HS-27A (cell line): ENCODE measurements around the gene IL11.

Experiments
- DNase-seq: peaks from one replicate; pipeline ENCODE4 v3.0.0-alpha.2; 2012; ENCODE audit warnings: low read depth, missing footprints

IL11 gene

DNA sequence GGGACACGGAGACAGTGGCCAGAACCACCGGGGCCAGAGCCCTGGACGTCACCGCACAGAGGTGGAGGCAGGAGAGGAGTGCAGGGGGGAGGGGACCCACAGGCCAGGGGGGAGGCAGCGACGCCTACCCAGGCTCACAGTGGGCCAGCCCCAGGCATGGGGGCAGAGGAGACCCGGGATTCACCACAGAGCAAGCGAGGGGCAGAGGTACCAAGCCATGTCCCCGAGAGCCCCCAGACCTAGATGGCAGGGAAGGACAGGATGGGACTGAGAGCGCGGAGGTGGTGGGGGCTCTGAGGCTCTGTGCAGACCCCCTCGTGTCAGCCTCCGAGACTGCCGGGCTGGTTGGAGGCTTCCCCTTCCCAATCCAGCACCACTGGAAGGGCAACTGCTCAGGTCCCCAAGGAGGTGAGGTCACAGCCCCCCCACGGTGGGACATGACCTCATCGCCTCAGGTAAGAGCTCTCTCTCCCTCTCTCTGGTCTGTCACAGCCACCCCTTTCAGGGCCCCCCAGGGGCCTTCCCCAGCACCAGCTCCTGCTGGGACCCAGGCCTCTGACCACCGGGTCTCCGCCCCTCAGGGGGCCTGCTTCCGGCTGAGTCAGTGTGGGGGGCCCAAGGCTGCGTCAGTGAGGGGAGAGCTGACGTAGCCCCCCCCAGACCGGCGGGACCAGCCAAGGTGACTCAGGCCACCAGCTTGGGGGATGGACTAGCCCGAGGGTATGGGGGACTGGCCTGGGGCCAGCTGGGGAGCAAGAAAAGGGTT lies 2.2 kb upstream of the IL11 start:
- no peak for DNase-seq

DNA sequence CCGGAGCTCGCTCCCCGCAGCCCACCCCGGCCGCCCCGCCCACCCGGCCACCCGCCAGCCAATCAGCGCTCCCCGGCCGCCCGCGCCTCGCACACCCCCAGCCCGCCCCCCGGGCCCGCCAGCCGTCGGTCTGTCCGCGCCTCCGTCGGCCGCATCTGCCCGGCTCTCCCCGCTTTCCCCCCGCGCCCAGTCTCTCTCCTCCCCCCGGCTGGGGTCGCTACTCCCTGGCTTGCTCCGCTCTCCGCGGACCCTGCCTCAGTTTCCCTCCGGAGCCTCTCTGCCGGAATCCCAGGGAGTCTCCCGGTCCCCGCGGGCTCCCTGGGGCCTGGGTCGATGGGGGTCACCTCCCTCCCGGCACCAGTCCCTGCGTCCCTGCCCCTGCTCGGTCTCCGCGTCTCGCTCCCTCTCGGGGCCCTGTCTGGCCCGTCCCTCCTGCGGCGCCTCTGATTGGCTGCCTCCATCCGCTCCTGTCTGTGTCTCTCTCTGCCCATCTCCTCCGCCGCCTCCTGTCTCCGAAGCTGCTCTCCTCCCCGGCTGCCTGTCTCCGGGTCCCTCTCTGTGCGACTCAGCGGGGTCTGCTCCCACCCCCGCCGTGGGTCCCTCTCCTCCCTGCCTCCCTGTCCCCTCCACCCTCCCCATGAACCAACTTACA lies 484 bp downstream of the IL11 start:
- DNase-seq, result no peak

- DNase-seq, result no peak
Observed at GRCh38 chr19:55368701-55369563, 1.3 kb downstream of the IL11 start.

DNA sequence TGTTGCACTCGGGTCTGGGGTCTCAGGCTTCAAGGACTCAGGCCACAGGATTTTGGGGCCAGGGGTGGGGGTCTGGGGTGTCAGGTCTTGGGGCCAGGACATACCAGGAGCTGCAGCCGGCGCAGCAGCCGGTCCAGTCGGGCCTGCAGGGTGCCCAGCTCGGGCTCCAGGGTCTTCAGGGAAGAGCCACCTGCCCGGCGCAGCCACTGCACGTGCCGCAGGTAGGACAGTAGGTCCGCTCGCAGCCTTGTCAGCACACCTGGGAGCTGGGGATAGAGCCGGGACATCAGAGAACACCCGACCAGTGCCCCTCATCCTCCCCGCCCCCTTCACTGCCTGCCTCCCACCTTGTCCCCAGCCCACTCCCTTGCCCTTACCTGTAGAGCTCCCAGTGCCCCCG lies 2.2 kb downstream of the IL11 start:
- DNase-seq, result no peak

DNA sequence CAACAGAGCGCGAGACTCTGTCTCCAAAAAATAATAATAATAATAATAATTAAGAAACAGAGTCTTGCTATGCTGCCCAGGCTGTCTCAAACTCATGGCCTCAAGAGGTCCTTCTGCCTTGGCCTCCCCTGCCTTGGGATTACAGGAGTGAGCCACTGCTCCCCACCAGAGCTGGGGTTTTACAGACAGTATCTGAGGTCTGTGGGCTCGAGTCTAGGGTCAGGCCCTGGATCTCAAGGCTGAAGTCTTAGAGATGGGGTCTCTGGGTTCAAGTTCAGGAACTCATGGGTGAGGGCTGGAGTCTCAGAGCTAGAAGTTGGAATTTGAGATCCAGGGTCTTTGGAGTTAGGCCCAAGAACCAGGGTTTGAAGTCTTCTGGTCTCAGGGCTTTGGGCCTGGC lies 3.5 kb downstream of the IL11 start:
- DNase-seq, result no peak

- DNase-seq, result no peak
Observed at GRCh38 chr19:55365964-55366363, 4.3 kb downstream of the IL11 start.

GRCh38 chr19:55365245-55365644 lies 5.0 kb downstream of the IL11 start:
- no peak for DNase-seq

DNA sequence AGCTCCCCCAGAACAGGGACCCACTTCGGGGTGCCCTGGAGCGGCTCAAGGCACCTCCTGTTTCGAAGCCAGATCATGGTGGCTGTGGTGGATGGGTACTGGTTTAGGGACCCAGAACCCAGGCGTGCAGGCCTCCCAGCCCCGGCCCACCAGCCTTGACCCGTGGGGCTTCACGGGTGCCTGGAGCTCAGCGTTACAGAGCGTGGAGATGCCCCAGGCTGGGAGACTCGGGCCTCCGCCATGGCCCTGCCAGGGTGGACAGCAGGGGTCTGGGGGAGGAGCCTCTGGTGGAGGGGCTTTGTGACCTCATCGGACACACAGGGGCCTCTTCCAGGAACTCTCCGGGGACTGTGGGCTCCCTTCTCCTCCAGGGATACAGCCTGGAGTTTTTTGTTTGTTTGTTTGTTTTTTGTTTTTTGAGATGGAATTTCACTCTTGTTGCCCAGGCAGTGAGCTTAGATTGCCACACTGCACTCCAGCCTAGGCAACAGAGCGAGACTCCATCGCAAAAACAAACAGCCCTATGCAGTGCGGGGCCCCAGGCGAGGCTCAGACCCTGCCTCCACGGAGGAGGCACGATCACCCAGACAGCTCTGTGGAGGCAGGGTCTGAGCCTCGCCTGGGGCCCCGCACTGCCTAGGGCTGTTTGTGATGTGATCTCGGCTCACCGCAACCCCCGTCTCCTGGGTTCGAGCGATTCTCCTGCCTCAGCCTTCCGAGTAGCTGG lies 7.1 kb downstream of the IL11 start, which contains the start of gene GARIN5B:
Gene GARIN5B, minus strand, starts transcription at position 271 of the 727 bp plus-strand sequence. Its CDS starts 194 bp downstream, at position 77.
- no peak for DNase-seq

- DNase-seq, result no peak
Observed at GRCh38 chr19:55362174-55362989, 7.9 kb downstream of the IL11 start.

GRCh38 chr19:55360902-55361301 lies 9.4 kb downstream of the IL11 start:
- no peak for DNase-seq

DNA sequence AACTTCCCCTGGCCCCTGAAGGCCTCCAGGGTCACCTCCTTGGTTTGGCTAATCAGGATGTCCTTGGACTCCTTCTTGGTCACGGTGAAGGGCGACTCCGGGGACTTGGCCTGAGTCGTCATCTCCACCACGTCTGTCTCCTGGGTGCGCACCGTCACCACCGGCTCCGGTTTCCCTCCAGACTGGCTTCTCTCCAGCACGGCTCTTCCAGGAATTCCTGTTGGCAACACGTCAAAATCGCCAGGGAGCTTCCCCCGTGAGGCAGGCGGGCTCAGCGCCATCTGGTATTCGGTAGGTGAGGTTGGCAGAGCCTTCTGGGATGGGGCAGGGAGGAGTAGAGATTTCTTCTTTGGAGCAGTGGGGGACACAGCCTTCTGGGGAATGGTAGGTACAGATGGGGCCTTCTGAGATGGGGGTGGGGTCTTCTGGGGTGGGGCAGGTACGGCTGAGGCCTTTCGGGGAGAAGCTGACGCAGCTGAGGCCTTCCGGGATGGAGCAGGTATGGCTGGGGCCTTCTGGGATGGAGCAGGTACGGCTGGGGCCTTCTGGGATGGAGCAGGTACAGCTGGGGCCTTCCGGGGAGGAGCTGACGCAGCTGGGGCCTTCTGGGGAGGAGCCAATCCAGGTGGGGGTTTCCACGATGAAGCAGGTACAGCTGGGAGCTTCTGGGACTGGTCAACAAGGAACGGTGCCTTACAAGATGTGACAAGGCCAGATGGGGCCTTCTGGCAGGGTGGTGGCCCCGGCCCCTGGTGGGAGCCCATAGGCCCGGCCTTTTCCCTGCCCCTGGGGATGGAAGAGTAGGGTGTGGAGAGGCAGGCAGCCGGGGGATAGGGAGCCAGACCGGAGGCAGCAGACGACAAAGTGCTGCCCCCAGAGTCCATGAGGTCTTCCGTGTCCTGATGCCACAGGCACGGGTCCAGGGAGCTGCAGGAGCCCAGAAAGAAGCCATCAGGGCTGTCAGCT lies 11.0 kb downstream of the IL11 start:
- DNase-seq, result no peak

DNA sequence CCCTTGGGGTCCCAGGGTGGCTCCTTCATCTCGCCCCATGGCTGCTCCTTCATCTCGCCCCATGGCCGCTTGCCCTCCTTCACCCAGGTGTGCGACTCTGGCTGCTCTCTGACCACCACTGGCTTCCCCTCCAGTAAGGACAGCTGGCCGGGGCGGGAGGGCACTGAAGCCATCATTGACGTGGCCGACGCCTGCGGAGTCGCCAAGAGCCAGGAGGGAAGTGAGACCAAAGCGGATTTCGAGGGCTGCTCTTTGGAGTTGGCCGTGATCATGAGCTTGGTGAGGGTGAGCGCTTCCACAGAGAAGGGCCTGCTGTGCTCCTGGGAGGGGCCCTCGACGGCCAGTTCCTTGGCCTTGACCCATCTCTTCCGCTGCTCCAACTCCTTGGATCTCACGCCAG lies 11.8 kb downstream of the IL11 start:
- no peak for DNase-seq

GRCh38 chr19:55355213-55355821 lies 14.9 kb downstream of the IL11 start:
- DNase-seq, result no peak

DNA sequence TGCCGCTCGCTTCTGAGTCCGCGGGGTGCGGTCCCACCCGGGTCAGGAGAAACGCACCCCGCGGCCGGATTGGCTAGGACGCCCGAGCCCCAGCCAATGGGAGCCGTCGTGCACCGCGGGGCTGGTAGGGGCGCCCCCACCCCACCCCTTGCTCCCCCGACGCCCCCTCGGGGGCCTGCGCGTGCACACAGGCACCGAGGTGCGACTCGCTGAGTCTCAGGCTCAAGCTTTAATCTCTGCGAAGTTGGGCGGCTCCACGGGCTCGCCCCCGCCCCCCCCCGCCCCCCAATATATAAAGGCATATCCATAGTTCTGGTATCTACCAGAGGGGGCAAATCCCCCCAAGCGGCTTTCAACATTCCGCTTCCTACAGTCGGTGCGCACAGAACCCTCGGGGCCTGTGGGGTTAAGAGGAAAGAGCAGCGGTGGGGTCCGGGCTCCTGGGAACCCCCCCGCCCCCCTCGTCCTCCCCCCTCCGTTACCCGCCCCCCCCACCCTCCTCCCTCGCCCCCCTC lies 15.5 kb downstream of the IL11 start, which contains the start of gene COX6B2:
Gene COX6B2, minus strand, starts transcription at position 22 of the 515 bp plus-strand sequence. CDS start 198 bp downstream, outside the sequence.
- DNase-seq, result no peak

DNA sequence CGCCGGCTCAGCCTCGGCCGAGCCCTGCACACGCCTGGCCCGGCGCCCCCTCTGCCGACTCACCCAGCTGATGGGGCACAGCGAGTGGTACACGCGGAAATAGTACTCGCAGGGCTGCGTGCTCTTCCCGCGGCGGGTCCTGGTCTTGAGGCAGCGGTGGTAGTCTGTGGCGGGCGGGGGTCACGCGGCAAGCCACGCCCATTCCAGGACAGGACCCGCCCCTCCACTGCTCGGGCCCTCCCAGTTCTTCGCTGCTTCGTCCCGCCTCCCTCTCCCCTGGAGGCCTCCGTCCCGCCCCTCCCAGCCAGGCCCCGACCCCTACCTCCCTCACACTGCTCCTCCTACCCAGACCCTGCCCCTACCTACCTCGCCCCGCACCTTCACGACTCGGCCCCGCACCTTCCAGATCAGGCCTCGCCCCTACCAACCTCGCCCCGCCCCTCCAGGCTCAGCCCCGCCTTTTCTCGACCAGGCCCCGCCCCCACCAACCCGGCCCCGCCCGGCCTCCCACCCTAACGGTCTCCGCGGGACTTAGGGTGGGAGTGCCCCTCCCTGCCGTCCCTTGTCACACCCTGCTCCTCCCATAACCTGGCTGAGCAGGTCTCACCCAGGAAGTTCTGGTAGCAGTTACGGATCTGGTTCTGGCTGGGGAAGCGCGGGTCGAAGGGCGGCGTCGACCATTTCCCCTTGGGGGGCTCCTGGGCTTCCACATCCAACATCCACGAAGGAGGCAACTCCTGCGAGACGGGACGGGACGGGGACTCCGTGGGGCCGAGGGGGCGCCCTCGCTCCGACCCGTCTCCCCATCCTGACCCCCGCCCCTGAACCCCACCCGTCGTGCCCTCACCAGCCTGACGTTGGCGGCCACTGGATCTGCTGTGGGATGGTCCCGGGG lies 16.2 kb downstream of the IL11 start:
- DNase-seq, result no peak

DNA sequence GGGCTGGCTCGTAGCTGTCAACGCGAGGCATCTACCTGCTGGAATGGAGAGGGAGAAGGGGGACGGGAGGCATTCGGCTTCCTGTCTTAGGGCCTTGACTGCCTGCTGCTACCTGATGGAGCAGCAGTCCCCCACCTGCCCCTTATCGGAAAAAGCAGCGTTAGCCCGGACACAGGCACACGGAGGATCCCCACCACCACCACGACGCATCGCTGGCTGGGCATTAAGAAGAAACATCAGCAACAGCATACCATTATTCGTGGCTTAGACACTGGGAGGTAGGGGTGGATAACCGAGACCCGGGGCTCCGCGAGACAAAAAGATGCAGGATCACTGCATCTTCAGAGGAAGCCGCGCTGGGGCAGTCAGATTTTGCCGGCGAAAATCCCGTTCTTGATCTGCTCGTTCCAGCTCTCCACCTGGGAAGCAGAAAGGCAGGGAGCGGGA lies 16.9 kb downstream of the IL11 start:
- no peak for DNase-seq

DNA sequence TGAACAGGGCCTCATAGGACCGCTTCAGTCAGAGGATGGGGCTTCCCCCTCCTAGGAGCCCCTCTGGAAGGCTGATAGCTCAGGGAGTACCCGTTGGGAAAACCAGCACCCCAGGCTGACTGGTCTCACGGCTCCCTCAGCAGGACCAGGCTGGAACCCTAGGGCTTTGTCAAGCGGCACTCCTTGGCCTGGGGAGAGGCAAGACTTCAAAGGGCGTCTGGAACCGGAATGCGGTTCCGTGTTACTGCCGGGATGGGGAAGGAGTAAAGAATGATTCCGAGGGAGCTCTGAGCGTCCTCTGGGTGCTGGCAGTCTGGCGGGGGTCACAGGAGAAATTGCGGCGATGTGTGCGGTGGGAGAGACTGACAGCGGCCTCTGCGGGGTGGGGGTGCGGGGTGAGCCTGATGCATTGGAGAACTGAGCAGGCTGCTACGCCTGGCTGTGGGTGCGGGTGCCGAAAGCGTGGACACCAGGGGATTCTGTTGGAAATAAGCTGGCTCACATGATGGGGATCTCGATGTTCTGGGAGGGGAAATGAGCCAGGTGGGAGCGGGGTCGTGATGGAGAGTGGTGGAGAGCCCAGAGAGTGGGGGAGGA lies 17.6 kb downstream of the IL11 start:
- DNase-seq, result no peak

GRCh38 chr19:55352040-55352439 lies 18.2 kb downstream of the IL11 start:
- DNase-seq, result no peak
